Fibroblast of gingiva (primary cell): Measurements from ENCODE around the gene ARAP2.

Source experiments
- DNase-seq: peaks from one replicate; pipeline ENCODE4 v3.0.0-alpha.2; 2011; ENCODE audit warnings: low read depth

Gene ARAP2

GRCh38 chr4:36042122-36042970 is 202.0 kb downstream of the ARAP2 start:
- no peak for DNase-seq

DNA sequence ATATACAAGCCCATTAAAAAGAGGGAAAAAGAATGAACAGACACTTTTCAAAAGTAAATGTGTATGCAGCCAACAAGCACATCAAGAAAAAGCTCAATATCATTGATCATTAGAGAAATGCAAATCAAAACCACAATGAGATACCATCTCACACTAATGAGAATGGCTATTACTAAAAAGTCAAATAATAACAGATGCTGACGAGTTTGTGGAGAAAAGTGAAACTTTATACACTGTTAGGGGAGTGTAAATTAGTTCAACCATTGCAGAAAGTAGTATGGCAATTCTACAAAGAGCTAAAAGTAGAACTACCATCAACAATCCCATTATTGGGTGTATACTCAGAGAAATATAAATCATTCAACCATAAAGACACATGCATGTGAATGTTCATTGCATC is 203.0 kb downstream of the ARAP2 start:
- DNase-seq, result no peak

GRCh38 chr4:36039026-36039425 is 205.3 kb downstream of the ARAP2 start:
- DNase-seq, result no peak

- no peak for DNase-seq
Observed at GRCh38 chr4:36038491-36038890, 205.8 kb downstream of the ARAP2 start.

- no peak for DNase-seq
Observed at GRCh38 chr4:36037127-36037526, 207.2 kb downstream of the ARAP2 start.

DNA sequence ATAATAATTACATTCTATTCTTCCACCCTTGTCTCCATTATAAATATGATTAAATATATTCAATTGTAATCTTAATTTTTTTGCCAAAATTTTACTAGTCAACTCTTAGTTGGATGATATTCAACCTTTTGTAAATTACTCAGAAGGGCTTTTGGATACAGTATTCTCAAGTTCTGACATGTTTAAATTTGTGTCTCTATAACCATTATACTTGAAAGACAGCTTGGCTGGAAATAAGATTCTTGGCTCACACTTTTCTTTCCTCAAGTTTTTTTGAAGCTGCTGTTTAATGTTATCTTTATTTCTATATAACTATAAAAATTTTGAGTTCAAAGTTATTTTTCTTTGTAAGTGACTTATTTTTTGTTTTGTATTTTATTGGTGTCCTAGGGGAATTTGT is 214.4 kb downstream of the ARAP2 start:
- no peak for DNase-seq

DNA sequence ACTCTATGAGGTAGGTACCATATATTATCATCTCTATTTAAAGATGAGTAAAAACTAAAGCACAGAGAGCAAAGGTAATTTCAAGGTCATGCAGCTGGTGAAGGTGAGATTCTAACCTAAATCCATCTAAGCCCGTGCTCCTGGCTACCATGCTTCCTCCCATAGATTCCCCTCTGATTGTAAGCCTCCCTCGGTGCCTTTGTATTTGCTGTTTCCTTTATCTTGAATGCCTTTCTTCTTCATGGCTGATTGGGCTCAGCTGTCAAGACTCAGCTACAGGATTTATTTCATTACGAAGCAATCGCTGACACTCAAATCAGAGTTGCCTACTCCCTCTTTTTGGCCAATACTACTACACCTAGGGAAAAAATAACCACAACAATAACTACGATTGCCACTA is 217.1 kb downstream of the ARAP2 start:
- DNase-seq, result no peak

DNA sequence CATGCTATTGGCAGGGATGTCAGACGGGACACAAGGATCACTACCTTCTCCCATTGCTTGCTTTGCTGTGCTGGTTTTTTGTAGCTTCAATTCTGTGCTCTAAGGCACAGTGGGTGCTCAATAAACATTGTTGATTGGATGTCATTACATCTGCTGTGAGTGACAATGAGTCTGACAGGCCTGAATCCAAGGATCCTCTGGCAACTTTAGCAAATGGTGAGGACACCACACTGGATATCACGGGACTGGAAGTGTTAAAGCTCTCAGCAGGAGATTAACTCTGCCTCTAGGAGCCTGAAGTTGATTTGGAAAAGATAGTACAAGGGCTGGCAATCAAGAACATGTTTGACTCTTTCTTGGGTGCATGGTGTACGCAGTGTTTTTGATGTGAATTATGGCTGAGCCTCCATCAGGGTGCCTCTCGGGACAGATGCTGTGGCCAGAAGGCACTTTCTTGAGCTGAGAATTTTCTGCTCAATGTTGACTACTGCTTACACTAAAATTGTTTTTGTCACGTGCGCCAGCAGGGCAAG is 217.9 kb downstream of the ARAP2 start:
- no peak for DNase-seq

DNA sequence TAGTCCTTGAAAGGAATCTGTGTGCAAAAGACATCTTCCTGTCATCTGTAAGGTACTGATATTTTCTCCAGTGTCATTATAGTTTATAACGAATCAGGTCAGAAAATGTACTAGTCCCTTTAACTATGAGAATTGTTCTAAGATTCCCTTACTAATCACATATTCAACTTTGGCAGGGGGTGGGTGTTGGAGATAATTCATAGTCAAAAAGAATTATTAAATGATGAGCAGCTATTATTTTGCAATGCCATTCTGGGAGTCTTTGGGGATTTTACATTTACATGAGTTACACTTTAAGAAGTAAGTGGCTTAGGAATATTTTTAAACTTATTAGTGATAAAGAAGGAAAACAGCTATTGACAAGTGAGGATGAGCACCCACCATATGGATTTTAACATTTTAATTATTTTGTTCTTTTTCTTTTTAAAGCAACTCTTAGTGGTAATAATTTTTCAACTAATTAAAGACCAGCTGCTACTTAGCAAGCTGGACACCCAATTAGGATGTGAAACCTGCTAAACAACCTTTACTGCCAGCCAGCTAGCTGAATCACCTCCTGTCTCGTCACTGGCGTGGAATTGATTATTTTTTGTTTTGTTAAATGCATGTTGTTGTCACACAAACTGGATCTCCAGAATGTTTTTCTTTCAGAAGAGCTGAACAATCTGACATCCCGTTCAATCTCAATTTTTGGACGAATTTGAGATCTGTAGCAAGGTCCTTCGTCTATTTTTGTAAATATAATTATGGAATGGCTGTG is 219.2 kb downstream of the ARAP2 start:
- no peak for DNase-seq

DNA sequence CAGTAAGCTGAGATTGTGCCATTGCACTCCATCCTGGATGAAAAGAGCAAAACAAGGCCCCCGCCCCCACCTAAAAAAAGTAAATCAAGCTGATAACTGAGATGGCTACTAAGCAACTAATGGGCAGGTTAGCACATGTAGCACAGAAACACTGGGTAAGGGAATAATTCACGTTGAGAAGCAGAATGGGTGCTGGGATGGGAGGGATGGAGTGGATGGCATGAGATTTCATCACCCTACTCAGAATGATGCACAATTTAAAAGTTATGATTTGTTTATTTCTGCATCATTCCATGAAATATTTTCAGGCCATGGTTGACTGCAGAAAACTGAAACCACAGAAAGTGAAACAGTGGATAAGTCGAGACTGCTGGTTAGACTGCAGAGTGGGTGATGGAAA is 224.0 kb downstream of the ARAP2 start:
- DNase-seq, result no peak
